ENCODE data around the gene TNFRSF14.

GRCh38 chr1:2591233-2591580, 35.0 kb downstream of the TNFRSF14 start:
- TF ChIP-seq CTCF (conservative IDR thresholded peaks at IDR 0.05): no peak
- TF ChIP-seq ZFX (IDR thresholded peaks at IDR 0.05): no peak
